Chondrocyte (in vitro differentiated cells): ENCODE results near the gene PTPRQ. TPM values are rescaled to one million over a fixed set of nuclear protein-coding genes. Genes with fewer than 3 reads are reported as not detected.
"Not testable (repeated sequence)": the region's sequence is repeated elsewhere in the genome, so short reads cannot be mapped to it uniquely, and the experiment has no call there.

ENCODE experiments used
- DNase-seq: peaks from one replicate; pipeline ENCODE4 v3.0.0; 2021; ENCODE audit warnings: mixed read lengths, low spot score
- H3K27ac Mint-ChIP-seq: one replicate; pipeline ENCODE4 v1.8.0; 2021; ENCODE audit warnings: mild to moderate bottlenecking, moderate library complexity, mixed read lengths; ENCODE audit not compliant: unreplicated experiment
- H3K27me3 Mint-ChIP-seq: 2 replicates; pipeline ENCODE4 v1.8.0; 2021; ENCODE audit warnings: low read depth, mixed read lengths
- H3K36me3 Mint-ChIP-seq: 2 replicates; pipeline ENCODE4 v1.8.0; 2021; ENCODE audit warnings: low read depth, mixed read lengths
- H3K4me1 Mint-ChIP-seq: 2 replicates; pipeline ENCODE4 v1.8.0; 2021; ENCODE audit warnings: low read depth, mild to moderate bottlenecking, mixed read lengths
- H3K4me3 Mint-ChIP-seq: one replicate; pipeline ENCODE4 v1.8.0; 2021; ENCODE audit warnings: mild to moderate bottlenecking, moderate library complexity, mixed read lengths; ENCODE audit not compliant: unreplicated experiment
- H3K9me3 Mint-ChIP-seq: 2 replicates; pipeline ENCODE4 v1.8.0; 2021; ENCODE audit warnings: low read depth, mixed read lengths
- CTCF ChIP-seq: fragments of 200-600 bp; sonication (generic); IDR thresholded peaks from 2 replicates; pipeline ENCODE4 v1.5.0; 2021; ENCODE audit warnings: antibody characterized with exemption, mild to moderate bottlenecking, moderate library complexity
- total RNA-seq: library from RNA; stranded (reverse); gene quantifications from 3 replicates; pipeline ENCODE4 v1.2.1, GENCODE V29; 2021

Gene PTPRQ
- total RNA-seq, 1 donor from 2014 or later = 0.10 TPM

GRCh38 chr12:80469681-80470080 lies 25.6 kb downstream of the PTPRQ start:
- H3K9me3 Mint-ChIP-seq = no peaks in the 10 kb centered on the region
- H3K4me1 Mint-ChIP-seq = peaks cover 10% of the 10 kb centered on the region
- no peak for TF ChIP-seq CTCF
- H3K4me3 Mint-ChIP-seq = no peak overlapping the region
- no peak overlapping the region for H3K27ac Mint-ChIP-seq
- no peaks in the 10 kb centered on the region for H3K36me3 Mint-ChIP-seq
- no peaks in the 10 kb centered on the region for H3K27me3 Mint-ChIP-seq
- DNase-seq = no peak

DNA sequence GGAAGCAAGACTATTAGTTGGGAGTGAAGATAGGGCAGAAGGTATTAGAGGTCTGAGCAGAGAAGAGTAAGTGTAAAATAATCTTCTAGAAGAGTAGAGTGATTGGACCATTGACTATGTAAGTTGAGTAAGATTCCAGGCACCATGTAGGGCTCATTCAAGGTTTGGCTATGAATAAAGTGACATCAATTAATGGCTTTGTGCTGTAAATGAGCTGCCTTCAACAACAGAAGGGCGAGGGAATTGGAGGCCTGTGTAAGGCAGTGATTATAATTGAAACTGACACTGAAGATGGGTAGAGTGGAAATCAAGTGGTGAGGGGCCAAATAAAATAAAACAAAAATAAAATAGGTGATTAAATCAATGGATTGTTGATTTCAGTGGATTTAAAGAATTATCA lies 26.4 kb downstream of the PTPRQ start:
- H3K4me3 Mint-ChIP-seq = no peak overlapping the region
- no peak for TF ChIP-seq CTCF
- no peaks in the 10 kb centered on the region for H3K9me3 Mint-ChIP-seq
- peaks cover 10% of the 10 kb centered on the region for H3K4me1 Mint-ChIP-seq
- no peak overlapping the region for H3K27ac Mint-ChIP-seq
- no peak for DNase-seq
- H3K27me3 Mint-ChIP-seq = no peaks in the 10 kb centered on the region
- H3K36me3 Mint-ChIP-seq = no peaks in the 10 kb centered on the region

- no peaks in the 10 kb centered on the region for H3K27me3 Mint-ChIP-seq
- DNase-seq = no peak
- H3K4me1 Mint-ChIP-seq = peaks cover 10% of the 10 kb centered on the region
- H3K36me3 Mint-ChIP-seq = no peaks in the 10 kb centered on the region
- H3K9me3 Mint-ChIP-seq = no peaks in the 10 kb centered on the region
- H3K27ac Mint-ChIP-seq = no peak overlapping the region
- TF ChIP-seq CTCF = no peak
- no peak overlapping the region for H3K4me3 Mint-ChIP-seq
Measured at GRCh38 chr12:80472236-80472635, 28.2 kb downstream of the PTPRQ start.

GRCh38 chr12:80472911-80473500 lies 29.0 kb downstream of the PTPRQ start:
- no peak overlapping the region for H3K4me3 Mint-ChIP-seq
- no peak overlapping the region for H3K27ac Mint-ChIP-seq
- H3K4me1 Mint-ChIP-seq = peaks cover 10% of the 10 kb centered on the region
- no peak for DNase-seq
- no peaks in the 10 kb centered on the region for H3K36me3 Mint-ChIP-seq
- no peaks in the 10 kb centered on the region for H3K9me3 Mint-ChIP-seq
- TF ChIP-seq CTCF = peak; percentile 85
- no peaks in the 10 kb centered on the region for H3K27me3 Mint-ChIP-seq

DNA sequence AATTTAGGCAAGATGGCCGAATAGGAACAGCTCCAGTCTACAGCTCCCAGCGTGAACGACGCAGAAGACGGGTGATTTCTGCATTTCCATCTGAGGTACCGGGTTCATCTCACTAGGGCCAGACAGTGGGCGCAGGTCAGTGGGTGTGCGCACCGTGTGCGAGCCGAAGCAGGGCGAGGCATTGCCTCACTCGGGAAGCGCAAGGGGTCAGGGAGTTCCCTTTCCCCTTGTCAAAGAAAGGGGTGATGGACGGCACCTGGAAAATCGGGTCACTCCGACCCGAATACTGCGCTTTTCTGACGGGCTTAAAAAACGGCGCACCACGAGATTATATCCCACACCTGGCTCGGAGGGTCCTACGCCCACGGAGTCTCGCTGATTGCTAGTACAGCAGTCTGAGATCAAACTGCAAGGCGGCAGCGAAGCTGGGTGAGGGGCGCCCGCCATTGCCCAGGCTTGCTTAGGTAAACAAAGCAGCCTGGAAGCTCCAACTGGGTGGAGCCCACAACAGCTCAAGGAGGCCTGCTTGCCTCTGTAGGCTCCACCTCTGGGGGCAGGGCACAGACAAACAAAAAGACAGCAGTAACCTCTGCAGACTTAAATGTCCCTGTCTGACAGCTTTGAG lies 33.6 kb downstream of the PTPRQ start:
- H3K27me3 Mint-ChIP-seq, DNase-seq, H3K27ac Mint-ChIP-seq, H3K9me3 Mint-ChIP-seq, H3K36me3 Mint-ChIP-seq, H3K4me3 Mint-ChIP-seq: not testable (repeated sequence)
- peaks cover 10% of the 10 kb centered on the region for H3K4me1 Mint-ChIP-seq

GRCh38 chr12:80484746-80485145 lies 40.7 kb downstream of the PTPRQ start:
- Mint-ChIP-seq H3K36me3 (peaks cover 1% of the 10 kb centered on the region), H3K27ac (no peak overlapping the region)

More at GRCh38 chr12:80484746-80485145, 40.7 kb downstream of the PTPRQ start:
- H3K27me3 Mint-ChIP-seq = no peaks in the 10 kb centered on the region
- no peaks in the 10 kb centered on the region for H3K4me1 Mint-ChIP-seq
- DNase-seq = no peak
- no peak for TF ChIP-seq CTCF
- H3K4me3 Mint-ChIP-seq = no peak overlapping the region
- peaks cover 9% of the 10 kb centered on the region for H3K9me3 Mint-ChIP-seq
